Inferior parietal cortex (tissue), 1 donor: Measurements from ENCODE around the gene NOTCH1.
"Not testable (repeated sequence)": the region's sequence is repeated elsewhere in the genome, so short reads cannot be mapped to it uniquely, and the experiment has no call there.

Source experiments
- DNase-seq: peaks from one replicate; pipeline ENCODE4 v3.0.0-alpha.2; 2016; ENCODE audit errors: extremely low spot score

The NOTCH1 gene

DNA sequence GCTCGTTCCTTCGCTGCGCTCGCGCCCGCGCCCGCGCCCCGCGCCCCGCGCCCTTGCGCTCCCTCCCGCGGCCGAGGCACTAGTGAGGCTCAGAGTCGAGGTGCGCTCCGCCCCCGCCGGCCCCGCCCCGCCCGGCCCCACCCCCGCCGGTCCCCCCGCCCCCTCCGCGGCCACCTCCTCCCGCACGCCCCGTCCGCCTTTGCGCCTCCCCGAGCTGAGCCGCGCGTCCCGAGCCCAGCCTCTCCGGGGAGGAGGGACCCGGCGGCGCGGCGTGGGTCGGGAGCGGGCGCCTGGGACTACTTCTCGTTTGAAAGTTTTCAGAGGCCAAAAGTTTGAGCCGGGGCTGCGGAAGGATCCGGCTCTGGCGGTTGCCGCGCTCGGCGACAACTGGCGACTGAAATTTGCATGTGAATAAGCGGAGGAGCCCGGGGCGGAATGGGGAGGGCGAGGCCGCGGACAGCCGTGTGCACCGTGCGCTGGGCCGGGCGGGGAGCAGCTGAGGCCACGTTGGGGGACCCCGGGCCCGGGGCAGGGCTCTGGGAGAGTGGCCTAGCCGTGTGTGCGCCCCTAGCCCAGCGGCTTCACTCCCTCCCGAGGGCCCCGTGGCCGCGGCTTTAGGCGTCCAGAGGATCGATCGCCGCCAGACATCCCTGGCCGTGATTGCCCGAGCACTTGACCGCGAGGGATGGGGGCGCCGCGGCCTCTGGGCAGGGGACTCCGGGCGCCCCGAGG is at the start of gene NOTCH1:
TSS of gene NOTCH1 (minus strand) at position 84 of the 732 bp plus-strand sequence. CDS start 262 bp downstream, outside the sequence.
- peak; percentile 66 for DNase-seq

- no peak for DNase-seq
Observed at GRCh38 chr9:136594492-136594891, 48.6 kb upstream of the NOTCH1 start.

- DNase-seq = no peak
Observed at GRCh38 chr9:136593581-136593980, 47.7 kb upstream of the NOTCH1 start.

GRCh38 chr9:136592666-136593065 is 46.8 kb upstream of the NOTCH1 start:
- no peak for DNase-seq

GRCh38 chr9:136590821-136591752 is 45.2 kb upstream of the NOTCH1 start:
- no peak for DNase-seq

GRCh38 chr9:136589766-136590763 is 44.2 kb upstream of the NOTCH1 start:
- no peak for DNase-seq

- DNase-seq = no peak
Observed at GRCh38 chr9:136588663-136589464, 43.0 kb upstream of the NOTCH1 start.

DNA sequence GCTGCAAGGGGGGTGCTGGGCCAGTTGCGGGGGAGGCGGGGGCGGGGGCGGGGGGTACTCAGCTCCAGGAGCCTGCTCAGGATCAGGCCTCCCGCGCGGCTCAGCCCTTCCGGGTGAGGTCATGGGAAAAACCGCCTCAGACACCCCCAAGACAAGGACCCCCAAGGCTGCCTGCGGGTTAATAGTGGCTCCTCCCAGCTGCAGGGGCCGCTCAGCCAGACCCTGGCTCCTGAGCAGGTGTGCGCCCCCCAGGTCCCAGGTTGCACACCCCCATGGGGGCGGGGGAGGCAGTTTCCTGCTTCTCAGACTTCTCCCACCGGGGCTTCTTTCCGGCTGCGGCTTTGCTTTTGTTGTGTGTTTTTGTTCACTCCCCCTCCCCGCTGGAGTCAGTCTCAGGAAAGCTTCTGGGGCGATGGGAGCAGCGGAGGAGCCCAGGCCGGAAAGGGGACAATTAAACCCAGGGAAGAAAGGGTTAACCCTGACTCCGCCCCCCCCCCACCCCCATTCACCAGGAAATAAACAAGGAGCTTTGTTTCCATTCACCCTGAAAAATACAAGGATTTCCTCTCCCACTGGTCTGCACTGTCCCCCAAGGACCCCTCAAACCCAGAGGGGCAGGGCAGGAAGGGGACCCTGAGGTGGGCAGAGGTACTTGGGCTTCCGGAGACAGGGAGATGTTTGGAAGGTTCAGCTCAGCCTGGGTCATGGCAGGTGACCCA is 42.3 kb upstream of the NOTCH1 start:
- DNase-seq = no peak

- DNase-seq = peak; percentile 27
Observed at GRCh38 chr9:136587145-136587943, 41.5 kb upstream of the NOTCH1 start.

GRCh38 chr9:136586391-136586953 is 40.6 kb upstream of the NOTCH1 start:
- DNase-seq = no peak

DNA sequence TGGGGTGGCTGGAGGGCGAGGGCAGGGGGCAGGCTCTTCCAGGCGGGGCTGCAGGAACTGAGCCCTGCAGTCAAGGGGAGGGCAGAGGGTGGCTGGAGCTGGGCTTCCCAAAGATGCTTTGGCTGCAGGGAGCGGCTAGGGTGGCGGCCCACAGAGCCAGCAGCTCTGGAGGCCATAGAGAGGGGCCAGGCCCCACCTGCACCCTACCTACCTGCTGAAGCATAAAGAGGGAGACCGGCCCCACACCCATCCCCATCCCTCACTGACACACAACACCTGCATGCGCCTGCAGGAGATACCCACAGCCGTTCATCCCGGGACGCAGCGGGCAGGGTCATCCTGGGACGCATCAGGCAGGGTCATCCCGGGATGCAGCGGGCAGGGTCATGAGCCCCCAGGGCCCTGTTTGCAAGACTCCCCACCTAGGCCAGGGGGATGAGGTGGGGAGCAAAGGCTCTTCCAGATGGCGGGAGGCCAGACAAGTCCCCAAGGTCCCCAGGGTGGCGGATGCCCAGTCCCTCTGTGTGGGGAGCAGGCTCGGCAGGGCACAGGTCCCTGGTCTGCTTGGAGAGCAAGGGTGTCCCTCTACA is 39.8 kb upstream of the NOTCH1 start:
- no peak for DNase-seq

GRCh38 chr9:136584934-136585333 is 39.1 kb upstream of the NOTCH1 start:
- DNase-seq = no peak

DNA sequence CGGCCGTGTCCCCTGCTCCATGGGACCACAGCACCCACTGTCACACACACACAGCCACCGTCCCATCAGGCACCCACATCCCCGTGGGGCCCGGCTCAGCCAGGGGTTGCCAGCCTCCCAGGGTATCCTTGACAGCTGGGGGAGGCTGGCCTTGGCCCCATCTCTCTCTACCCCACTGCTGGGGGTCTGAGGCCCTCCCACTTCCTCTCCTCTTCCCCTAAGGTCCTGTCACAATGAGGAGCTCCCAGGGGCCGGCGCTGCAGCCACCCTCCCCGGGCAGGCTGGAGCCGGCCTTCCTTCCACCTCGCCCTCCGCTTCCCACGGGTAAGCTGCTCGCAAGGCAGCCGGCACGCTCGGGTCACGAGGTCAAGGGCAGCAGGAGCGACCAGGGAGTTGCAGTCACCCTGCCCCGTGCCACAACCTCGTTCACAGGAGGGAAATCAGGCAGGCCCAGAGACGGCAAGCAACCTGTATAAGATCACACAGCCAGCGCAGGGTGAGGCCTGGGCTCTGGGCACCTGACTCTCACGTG is 38.6 kb upstream of the NOTCH1 start:
- DNase-seq = no peak

GRCh38 chr9:136582977-136583735 is 37.3 kb upstream of the NOTCH1 start:
- peak; percentile 73 for DNase-seq

- DNase-seq = no peak
Observed at GRCh38 chr9:136581614-136582447, 36.0 kb upstream of the NOTCH1 start.

DNA sequence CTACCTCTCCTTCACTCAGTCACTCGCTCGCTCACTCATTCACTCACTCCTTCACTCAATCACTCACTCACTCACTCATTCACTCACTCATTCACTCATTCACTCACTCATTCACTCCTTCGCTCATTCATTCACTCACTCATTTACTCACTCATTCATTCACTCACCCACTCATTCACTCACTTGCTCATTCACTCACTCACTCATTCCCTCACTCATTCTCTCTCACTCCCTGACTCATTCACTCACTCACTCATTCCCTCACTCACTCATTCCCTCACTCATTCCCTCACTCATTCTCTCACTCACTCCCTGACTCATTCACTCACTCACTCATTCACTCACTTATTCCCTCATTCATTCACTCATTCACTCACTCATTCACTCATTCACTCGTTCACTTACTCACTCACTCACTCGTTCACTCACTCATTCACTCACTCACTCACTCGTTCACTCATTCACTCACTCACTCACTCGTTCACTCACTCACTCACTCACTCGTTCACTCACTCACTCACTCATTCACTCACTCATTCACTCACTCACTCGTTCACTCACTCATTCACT is 33.9 kb upstream of the NOTCH1 start:
- not testable (repeated sequence) for DNase-seq
